GM12874 (cell line): ENCODE measurements around the gene HINT3.

Experiments used
- TF ChIP-seq, protein P1 (sequence below): IDR thresholded peaks from 2 replicates; pipeline ENCODE4 v1.5.1; 2011; ENCODE audit warnings: low read depth, mild to moderate bottlenecking, control low read depth, low read length, moderate library complexity; ENCODE audit not compliant: insufficient read depth

The HINT3 gene

DNA sequence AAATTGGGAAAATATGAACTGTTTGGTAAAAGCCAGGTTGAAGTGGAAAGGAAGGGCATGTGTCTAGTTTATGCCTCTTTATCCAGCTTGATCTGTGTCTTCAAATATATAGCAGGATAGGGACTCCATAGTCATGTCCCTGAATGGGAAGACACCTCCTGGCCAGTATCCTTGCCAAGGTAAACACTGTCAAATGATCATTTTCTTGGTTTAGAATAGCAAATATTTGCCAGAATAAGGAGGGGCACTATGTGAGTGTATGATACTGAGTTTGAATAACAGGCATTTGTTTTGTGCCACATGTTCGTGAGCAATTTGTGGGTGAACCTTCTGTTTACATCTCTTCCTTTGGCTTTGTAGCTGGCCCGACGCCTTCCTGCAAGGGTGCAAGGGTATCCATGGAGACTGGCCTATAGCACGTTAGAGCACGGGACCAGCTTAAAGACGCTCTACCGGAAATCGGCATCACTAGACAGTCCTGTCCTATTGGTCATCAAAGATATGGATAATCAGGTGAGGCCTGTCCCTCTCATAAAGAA, 34.2 kb upstream of the HINT3 start:
- TF ChIP-seq, protein P1, sequence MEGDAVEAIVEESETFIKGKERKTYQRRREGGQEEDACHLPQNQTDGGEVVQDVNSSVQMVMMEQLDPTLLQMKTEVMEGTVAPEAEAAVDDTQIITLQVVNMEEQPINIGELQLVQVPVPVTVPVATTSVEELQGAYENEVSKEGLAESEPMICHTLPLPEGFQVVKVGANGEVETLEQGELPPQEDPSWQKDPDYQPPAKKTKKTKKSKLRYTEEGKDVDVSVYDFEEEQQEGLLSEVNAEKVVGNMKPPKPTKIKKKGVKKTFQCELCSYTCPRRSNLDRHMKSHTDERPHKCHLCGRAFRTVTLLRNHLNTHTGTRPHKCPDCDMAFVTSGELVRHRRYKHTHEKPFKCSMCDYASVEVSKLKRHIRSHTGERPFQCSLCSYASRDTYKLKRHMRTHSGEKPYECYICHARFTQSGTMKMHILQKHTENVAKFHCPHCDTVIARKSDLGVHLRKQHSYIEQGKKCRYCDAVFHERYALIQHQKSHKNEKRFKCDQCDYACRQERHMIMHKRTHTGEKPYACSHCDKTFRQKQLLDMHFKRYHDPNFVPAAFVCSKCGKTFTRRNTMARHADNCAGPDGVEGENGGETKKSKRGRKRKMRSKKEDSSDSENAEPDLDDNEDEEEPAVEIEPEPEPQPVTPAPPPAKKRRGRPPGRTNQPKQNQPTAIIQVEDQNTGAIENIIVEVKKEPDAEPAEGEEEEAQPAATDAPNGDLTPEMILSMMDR, result no peak

GRCh38 chr6:125923366-125923877, 33.1 kb upstream of the HINT3 start:
- TF ChIP-seq, protein P1, result no peak

DNA sequence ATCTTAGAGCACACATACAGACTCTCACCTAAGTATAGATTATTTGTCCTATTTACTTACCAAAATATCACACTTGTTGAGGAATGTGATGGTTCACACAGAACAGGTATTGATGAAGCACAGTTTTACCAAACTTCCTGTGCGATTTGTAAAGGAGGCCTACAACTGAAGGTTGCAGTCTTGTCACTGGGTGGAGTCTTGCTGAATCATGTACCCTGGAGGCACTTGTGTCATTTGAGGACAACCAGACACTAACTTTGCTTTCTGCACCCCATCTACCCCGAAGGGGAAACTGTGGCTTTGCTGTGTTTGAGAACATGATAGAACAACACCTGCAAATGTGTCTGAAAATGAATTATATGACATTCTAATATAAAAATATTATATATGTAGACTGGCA, 32.4 kb upstream of the HINT3 start:
- TF ChIP-seq, protein P1, result no peak

DNA sequence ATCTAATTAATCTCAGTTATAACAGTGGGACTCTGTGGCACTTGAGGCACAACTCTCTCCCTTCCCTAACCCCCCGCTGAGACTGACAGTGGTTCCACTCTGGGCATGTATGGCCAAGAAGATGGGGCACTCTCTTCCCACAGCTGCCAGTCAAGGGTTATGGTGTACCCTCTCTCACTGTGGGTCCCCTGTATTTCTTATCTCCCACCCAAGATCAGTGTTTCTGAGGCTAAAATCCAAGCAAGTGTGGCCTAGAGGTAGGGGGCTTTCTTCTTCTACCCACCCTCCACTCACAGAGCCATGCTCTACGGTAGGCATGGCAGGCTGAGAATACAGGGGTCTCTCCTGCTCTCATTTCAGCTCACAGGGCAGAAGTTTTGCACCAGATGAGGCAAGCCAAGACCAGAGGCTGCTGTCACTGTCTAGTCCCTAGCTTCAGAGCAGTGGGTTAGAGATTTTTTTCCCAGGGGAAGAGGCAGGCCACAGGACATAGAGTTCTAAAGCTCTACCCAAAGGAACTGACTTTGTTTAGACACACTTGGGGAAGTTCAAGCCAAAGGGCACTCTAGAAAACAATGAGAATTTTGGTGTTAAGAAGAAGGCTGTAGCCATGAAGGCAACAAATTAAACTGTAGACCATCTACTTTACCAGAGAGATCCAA, 31.7 kb upstream of the HINT3 start:
- TF ChIP-seq, protein P1, result no peak

GRCh38 chr6:125926711-125927110, 29.9 kb upstream of the HINT3 start:
- TF ChIP-seq, protein P1, result no peak

- TF ChIP-seq, protein P1, result no peak
Observed at GRCh38 chr6:125927761-125928160, 28.8 kb upstream of the HINT3 start.

DNA sequence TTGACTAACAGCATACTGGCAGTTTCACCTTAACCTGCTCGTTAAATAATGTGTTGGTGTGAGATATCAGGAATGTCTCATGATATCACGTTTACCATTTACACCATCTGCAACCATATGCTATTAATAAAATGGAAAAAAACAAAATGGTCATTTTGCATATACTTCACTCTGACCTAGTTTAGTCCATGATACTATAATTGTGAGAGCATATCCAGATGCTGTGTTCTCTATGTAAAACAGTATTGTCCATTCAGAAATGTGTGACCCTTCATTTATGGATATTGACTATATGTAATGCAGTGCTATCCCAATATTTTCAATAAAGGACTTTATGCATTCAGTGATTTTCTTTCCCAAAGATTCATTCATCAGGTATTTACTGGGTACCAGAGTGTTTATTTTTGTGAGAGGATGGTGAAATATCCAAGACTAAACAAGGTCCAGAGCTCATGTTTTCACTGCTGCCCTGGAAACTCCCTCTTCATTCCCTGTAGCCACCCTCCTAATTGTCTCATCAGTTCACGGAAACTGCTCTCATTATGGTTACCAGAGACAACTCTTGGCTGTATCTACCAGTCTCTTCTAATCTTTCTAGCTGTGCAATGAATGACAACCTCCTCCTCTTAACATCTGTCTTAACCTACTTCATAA, 25.7 kb upstream of the HINT3 start:
- TF ChIP-seq, protein P1, result no peak
